Cardiac muscle cell (in vitro differentiated cells and primary cell): ENCODE data around the gene DAND5. TPM values are rescaled to one million over a fixed set of nuclear protein-coding genes. Genes with fewer than 3 reads are reported as not detected.

Experiments
- DNase-seq, 2 donors: peaks; one replicate each; pipeline versions ENCODE4 v3.0.0 to v3.0.0-alpha.2; 2010 to 2017; ENCODE audit warnings: low read depth in 1 of 2, low spot score in 1 of 2
- H3K27ac ChIP-seq: fragments of 200-600 bp; sonication (generic); 2 replicates; pipeline ENCODE4 v1.5.1; 2016
- H3K27me3 ChIP-seq: fragments of 200-600 bp; sonication (generic); 2 replicates; pipeline ENCODE4 v1.6.0; 2016; ENCODE audit warnings: control low read depth
- H3K36me3 ChIP-seq: fragments of 200-600 bp; sonication (generic); 2 replicates; pipeline ENCODE4 v1.5.1; 2016; ENCODE audit warnings: control low read depth
- H3K4me1 ChIP-seq: fragments of 200-600 bp; sonication (generic); 2 replicates; pipeline ENCODE4 v1.8.1; 2017; ENCODE audit warnings: low read depth, mild to moderate bottlenecking, mixed run types
- H3K4me3 ChIP-seq: fragments of 200-600 bp; sonication (generic); 2 replicates; pipeline ENCODE4 v1.5.1; 2016; ENCODE audit warnings: mild to moderate bottlenecking
- H3K9me3 ChIP-seq: fragments of 200-600 bp; sonication (generic); 2 replicates; pipeline ENCODE4 v1.5.1; 2017; ENCODE audit warnings: low read depth, mild to moderate bottlenecking, control low read depth
- polyA plus RNA-seq: library from polyadenylated mRNA; unstranded; fragments of >200 nt; fragmentation: Nextera tagmentation; extraction: Ambion mirVana; gene quantifications from 2 replicates; pipeline ENCODE4 v1.2.1, GENCODE V29; 2016
- total RNA-seq: library from RNA; depleted of rRNA; stranded (reverse); fragments of >200 nt; gene quantifications from 2 replicates; pipeline ENCODE4 v1.2.3, GENCODE V29; 2016
- TF ChIP-seq, protein P1 (sequence below): IDR thresholded peaks from 2 replicates; pipeline ENCODE4 v1.5.1; 2012; ENCODE audit warnings: low read depth, mild to moderate bottlenecking, low read length

The DAND5 gene
- total and polyA plus RNA-seq, 2 experiments from 2014 or later: 0.07 TPM; not detected in 1

DNA sequence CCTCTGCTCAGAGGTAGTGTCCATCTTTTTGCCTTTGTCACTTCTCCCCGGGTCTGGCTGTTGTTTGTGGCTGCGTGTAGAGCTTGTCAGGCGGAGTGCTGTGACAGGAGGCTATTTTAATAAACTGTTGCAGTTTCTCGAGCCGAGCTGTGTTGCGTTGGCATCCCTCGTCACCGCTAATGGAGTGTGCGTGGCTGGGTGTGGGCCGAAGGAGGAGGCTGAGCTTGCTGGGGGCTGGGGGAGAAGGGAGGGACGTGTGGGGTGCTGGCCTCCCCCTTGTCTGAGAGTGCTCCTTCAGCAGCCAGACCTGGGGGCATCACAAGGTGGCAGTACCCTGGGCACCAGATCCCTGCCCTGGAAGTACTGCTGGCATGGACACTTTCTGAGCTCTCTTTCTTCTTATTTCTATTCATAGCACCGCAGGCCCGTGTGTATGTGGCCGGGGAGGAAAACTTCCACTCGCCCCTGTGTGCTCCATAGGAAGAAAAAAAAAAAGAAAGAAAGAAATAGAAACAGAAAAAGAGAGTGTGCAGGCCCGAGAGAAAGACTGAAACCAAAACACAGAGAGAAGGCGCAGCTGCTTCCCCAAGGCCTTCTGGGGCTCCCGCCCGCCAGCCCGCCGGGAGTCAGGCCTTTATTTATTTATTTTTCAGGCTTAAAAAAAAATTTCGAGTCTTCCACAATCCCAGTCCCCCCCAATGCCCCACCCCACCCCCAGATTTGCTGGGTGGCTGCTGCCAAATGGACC, 52.9 kb downstream of the DAND5 start:
- Histone ChIP-seq H3K27me3 (peaks cover 100% of the 10 kb centered on the region), H3K36me3 (no peaks in the 10 kb centered on the region), H3K27ac (no peak overlapping the region), H3K4me1 (peaks cover 4% of the 10 kb centered on the region), H3K9me3 (no peaks in the 10 kb centered on the region), H3K4me3 (no peak overlapping the region)
- peak in 1 of 2 donors; percentile 41 for DNase-seq
- TF ChIP-seq, protein P1, sequence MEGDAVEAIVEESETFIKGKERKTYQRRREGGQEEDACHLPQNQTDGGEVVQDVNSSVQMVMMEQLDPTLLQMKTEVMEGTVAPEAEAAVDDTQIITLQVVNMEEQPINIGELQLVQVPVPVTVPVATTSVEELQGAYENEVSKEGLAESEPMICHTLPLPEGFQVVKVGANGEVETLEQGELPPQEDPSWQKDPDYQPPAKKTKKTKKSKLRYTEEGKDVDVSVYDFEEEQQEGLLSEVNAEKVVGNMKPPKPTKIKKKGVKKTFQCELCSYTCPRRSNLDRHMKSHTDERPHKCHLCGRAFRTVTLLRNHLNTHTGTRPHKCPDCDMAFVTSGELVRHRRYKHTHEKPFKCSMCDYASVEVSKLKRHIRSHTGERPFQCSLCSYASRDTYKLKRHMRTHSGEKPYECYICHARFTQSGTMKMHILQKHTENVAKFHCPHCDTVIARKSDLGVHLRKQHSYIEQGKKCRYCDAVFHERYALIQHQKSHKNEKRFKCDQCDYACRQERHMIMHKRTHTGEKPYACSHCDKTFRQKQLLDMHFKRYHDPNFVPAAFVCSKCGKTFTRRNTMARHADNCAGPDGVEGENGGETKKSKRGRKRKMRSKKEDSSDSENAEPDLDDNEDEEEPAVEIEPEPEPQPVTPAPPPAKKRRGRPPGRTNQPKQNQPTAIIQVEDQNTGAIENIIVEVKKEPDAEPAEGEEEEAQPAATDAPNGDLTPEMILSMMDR: no peak

DNA sequence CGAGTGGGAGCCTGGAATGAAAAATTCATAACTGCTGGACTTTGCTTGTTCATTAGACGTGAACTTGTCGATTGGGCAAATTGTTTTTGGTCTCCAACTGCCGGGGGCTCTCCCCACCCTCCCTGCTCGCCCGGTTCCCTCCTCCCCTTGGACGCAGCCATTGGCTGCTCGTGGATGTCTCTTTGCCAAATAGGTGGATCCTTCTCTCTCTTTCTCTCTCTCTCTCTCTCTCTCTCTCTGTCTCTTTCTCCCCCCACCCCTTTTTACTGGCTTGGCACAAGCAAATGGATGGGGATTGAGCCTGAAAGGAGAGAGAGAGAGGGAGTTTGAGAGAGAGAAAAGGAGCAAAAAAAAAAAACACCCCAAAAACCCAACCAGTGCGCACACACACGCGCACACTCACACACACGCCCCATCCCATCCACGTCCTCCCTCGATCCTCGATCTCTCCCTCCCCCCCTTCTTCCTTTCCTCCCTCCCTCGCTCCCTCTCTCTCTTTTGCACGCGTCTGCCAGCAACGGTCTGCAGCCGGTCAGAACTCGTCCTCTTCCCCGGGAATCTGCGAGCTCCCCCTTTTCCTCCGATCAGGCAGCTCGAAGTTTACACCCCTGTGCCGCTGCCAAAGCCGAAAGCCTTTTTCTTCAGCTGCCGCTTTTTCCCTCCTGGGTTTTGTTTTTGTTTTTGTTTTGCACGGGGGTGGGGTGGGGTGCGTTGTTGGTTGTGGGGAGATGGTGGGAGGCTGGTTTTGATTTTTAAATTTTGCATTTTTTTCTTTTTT, 53.7 kb downstream of the DAND5 start:
- H3K36me3 ChIP-seq: no peaks in the 10 kb centered on the region
- no peak overlapping the region for H3K27ac ChIP-seq
- H3K27me3 ChIP-seq: peaks cover 100% of the 10 kb centered on the region
- H3K4me1 ChIP-seq: peaks cover 4% of the 10 kb centered on the region
- peak in 1 of 2 donors; percentile 97 for DNase-seq
- no peak overlapping the region for H3K4me3 ChIP-seq
- no peaks in the 10 kb centered on the region for H3K9me3 ChIP-seq
- TF ChIP-seq, protein P1: no peak

DNA sequence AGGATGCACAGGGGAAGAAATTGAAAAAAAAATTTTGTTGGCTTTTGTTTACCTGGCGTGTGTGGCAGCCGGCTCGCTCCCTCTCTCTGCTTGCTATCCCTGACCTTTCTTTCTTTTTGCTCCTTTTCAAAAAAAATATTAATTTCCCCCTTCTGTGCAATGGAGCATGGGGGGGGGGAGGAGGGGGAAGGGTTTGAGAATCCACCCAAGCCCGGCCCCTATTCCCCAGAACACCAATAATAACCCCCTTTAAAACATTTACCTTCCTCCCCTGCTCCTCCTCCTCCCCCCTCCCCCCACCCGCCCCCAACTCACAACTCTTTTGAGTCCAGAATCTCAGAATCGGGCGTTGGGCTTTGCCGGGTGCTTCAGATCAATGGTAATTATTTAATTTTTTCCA, 54.3 kb downstream of the DAND5 start:
- Histone ChIP-seq H3K27me3 (peaks cover 100% of the 10 kb centered on the region), H3K4me1 (peaks cover 4% of the 10 kb centered on the region), H3K9me3 (no peaks in the 10 kb centered on the region), H3K4me3 (no peak overlapping the region), H3K36me3 (no peaks in the 10 kb centered on the region), H3K27ac (no peak overlapping the region)
- TF ChIP-seq, protein P1: no peak
- DNase-seq: peak in 1 of 2 donors; percentile 44

Other genes with a start within 250 kb of the DAND5 start
- gene TNPO2, start 245.6 kb upstream of the DAND5 start, total RNA-seq: 43.4 and 68.6 TPM in 2 replicates
- 20.1 and 20.5 TPM in 2 replicates for gene TNPO2, start 245.6 kb upstream of the DAND5 start, polyA plus RNA-seq
- 307 and 371 TPM in 2 replicates for gene TRIR, start 234.9 kb upstream of the DAND5 start, total RNA-seq
- 175 and 218 TPM in 2 replicates for gene TRIR, start 234.9 kb upstream of the DAND5 start, polyA plus RNA-seq
- 44.8 and 73.6 TPM in 2 replicates for gene GET3, start 232.1 kb upstream of the DAND5 start, total RNA-seq
- gene GET3, start 232.1 kb upstream of the DAND5 start, polyA plus RNA-seq: 88.3 and 103 TPM in 2 replicates
- gene BEST2, start 217.8 kb upstream of the DAND5 start, total RNA-seq: not detected in 2 replicates
- gene BEST2, start 217.8 kb upstream of the DAND5 start, polyA plus RNA-seq: not detected in 2 replicates
- gene HOOK2, start 194.0 kb upstream of the DAND5 start, total RNA-seq: 28.5 and 54.4 TPM in 2 replicates
- gene HOOK2, start 194.0 kb upstream of the DAND5 start, polyA plus RNA-seq: 31.1 and 41.6 TPM in 2 replicates
- 57.6 and 103 TPM in 2 replicates for gene JUNB, start 178.1 kb upstream of the DAND5 start, total RNA-seq
- gene JUNB, start 178.1 kb upstream of the DAND5 start, polyA plus RNA-seq: 37.2 and 48.3 TPM in 2 replicates
- 1,316 and 1,694 TPM in 2 replicates for gene PRDX2, start 167.8 kb upstream of the DAND5 start, total RNA-seq
- gene PRDX2, start 167.8 kb upstream of the DAND5 start, polyA plus RNA-seq: 1,469 and 1,719 TPM in 2 replicates
- gene THSD8, start 167.5 kb upstream of the DAND5 start, total RNA-seq: 0.63 TPM in 1 of 2 replicates, not detected in the other
- gene THSD8, start 167.5 kb upstream of the DAND5 start, polyA plus RNA-seq: 15.0 and 19.0 TPM in 2 replicates
- gene RNASEH2A, start 163.0 kb upstream of the DAND5 start, total RNA-seq: 20.4 and 29.0 TPM in 2 replicates
- gene RNASEH2A, start 163.0 kb upstream of the DAND5 start, polyA plus RNA-seq: 40.4 and 57.3 TPM in 2 replicates
- gene RTBDN, start 135.0 kb upstream of the DAND5 start, total RNA-seq: not detected in 2 replicates
- gene RTBDN, start 135.0 kb upstream of the DAND5 start, polyA plus RNA-seq: 0.81 TPM in 1 of 2 replicates, not detected in the other
- gene MAST1, start 131.1 kb upstream of the DAND5 start, total RNA-seq: 3.7 and 7.9 TPM in 2 replicates
- gene MAST1, start 131.1 kb upstream of the DAND5 start, polyA plus RNA-seq: 3.9 and 10.9 TPM in 2 replicates
- gene DNASE2, start 88.1 kb upstream of the DAND5 start, total RNA-seq: 25.8 and 54.7 TPM in 2 replicates
- 26.0 and 49.5 TPM in 2 replicates for gene DNASE2, start 88.1 kb upstream of the DAND5 start, polyA plus RNA-seq
- gene KLF1, start 82.4 kb upstream of the DAND5 start, total RNA-seq: 0.51 and 2.2 TPM in 2 replicates
- 1.3 and 1.4 TPM in 2 replicates for gene KLF1, start 82.4 kb upstream of the DAND5 start, polyA plus RNA-seq
- gene GCDH, start 78.4 kb upstream of the DAND5 start, total RNA-seq: 54.9 and 77.9 TPM in 2 replicates
- 28.5 and 32.6 TPM in 2 replicates for gene GCDH, start 78.4 kb upstream of the DAND5 start, polyA plus RNA-seq
- gene SYCE2, start 50.3 kb upstream of the DAND5 start, total RNA-seq: 0.53 and 1.1 TPM in 2 replicates
- gene SYCE2, start 50.3 kb upstream of the DAND5 start, polyA plus RNA-seq: 2.8 and 3.8 TPM in 2 replicates
- 81.9 and 87.9 TPM in 2 replicates for gene FARSA, start 35.9 kb upstream of the DAND5 start, total RNA-seq
- gene FARSA, start 35.9 kb upstream of the DAND5 start, polyA plus RNA-seq: 121 and 133 TPM in 2 replicates
- gene CALR, start 31.0 kb upstream of the DAND5 start, total RNA-seq: 615 and 1,390 TPM in 2 replicates
- 338 and 856 TPM in 2 replicates for gene CALR, start 31.0 kb upstream of the DAND5 start, polyA plus RNA-seq
- 157 and 191 TPM in 2 replicates for gene RAD23A, start 23.7 kb upstream of the DAND5 start, total RNA-seq
- gene RAD23A, start 23.7 kb upstream of the DAND5 start, polyA plus RNA-seq: 182 and 225 TPM in 2 replicates
- gene GADD45GIP1, start 12.4 kb upstream of the DAND5 start, total RNA-seq: 78.2 and 84.5 TPM in 2 replicates
- 133 and 145 TPM in 2 replicates for gene GADD45GIP1, start 12.4 kb upstream of the DAND5 start, polyA plus RNA-seq
- gene NFIX, start 25.9 kb downstream of the DAND5 start, total RNA-seq: 0.46 TPM in 1 of 2 replicates, not detected in the other
- 0.80 TPM in 1 of 2 replicates, not detected in the other for gene NFIX, start 25.9 kb downstream of the DAND5 start, polyA plus RNA-seq
- gene LYL1, start 133.3 kb downstream of the DAND5 start, total RNA-seq: 5.6 and 6.3 TPM in 2 replicates
- 4.3 and 4.6 TPM in 2 replicates for gene LYL1, start 133.3 kb downstream of the DAND5 start, polyA plus RNA-seq
- 45.9 and 48.5 TPM in 2 replicates for gene TRMT1, start 147.2 kb downstream of the DAND5 start, total RNA-seq
- gene TRMT1, start 147.2 kb downstream of the DAND5 start, polyA plus RNA-seq: 37.7 and 56.0 TPM in 2 replicates
- gene NACC1, start 148.7 kb downstream of the DAND5 start, total RNA-seq: 75.1 and 93.7 TPM in 2 replicates
- gene NACC1, start 148.7 kb downstream of the DAND5 start, polyA plus RNA-seq: 9.8 and 13.3 TPM in 2 replicates
- gene STX10, start 180.8 kb downstream of the DAND5 start, total RNA-seq: 95.5 and 110 TPM in 2 replicates
- 65.2 and 71.1 TPM in 2 replicates for gene STX10, start 180.8 kb downstream of the DAND5 start, polyA plus RNA-seq
- gene IER2, start 180.8 kb downstream of the DAND5 start, total RNA-seq: 60.3 and 110 TPM in 2 replicates
- 77.6 and 88.9 TPM in 2 replicates for gene IER2, start 180.8 kb downstream of the DAND5 start, polyA plus RNA-seq